H9 (cell line): Measurements from ENCODE around the gene SLC43A1. TPM values are rescaled to one million over a fixed set of nuclear protein-coding genes. Genes with fewer than 3 reads are reported as not detected.

ENCODE experiments used
- DNase-seq: peaks from one replicate; pipeline ENCODE4 v3.0.0-alpha.2; 2017
- H2AFZ ChIP-seq: one replicate; pipeline ENCODE4 v1.6.1; 2013; ENCODE audit warnings: mild to moderate bottlenecking, low read length, control low read depth, moderate library complexity
- H2AK5ac ChIP-seq: 2 replicates; pipeline ENCODE4 v1.6.1; 2013; ENCODE audit warnings: low read length, control low read depth, mixed read lengths; ENCODE audit not compliant: insufficient read length
- H2BK120ac ChIP-seq: one replicate; pipeline ENCODE4 v1.6.1; 2013; ENCODE audit warnings: low read depth, mild to moderate bottlenecking, low read length, control low read depth, inconsistent platforms; ENCODE audit not compliant: poor library complexity, severe bottlenecking
- H2BK12ac ChIP-seq: 2 replicates; pipeline ENCODE4 v1.6.1; 2013; ENCODE audit warnings: low read length, control low read depth, mixed read lengths, low read depth; ENCODE audit not compliant: insufficient read length
- H2BK15ac ChIP-seq: 2 replicates; pipeline ENCODE4 v1.6.1; 2013; ENCODE audit warnings: low read depth, low read length, control low read depth
- H2BK20ac ChIP-seq: one replicate; pipeline ENCODE4 v1.6.1; 2013; ENCODE audit warnings: low read depth, mild to moderate bottlenecking, low read length, control low read depth, inconsistent platforms; ENCODE audit not compliant: poor library complexity, severe bottlenecking
- H2BK5ac ChIP-seq: 2 replicates; pipeline ENCODE4 v1.6.1; 2013; ENCODE audit warnings: low read length, control low read depth, mixed read lengths; ENCODE audit not compliant: insufficient read length
- H3K14ac ChIP-seq: 2 replicates; pipeline ENCODE4 v1.6.1; 2013; ENCODE audit warnings: low read length, control low read depth; ENCODE audit not compliant: insufficient read depth
- H3K18ac ChIP-seq: 2 replicates; pipeline ENCODE4 v1.6.1; 2013; ENCODE audit warnings: low read depth, mild to moderate bottlenecking, mixed read lengths, low read length, control low read depth; ENCODE audit not compliant: insufficient read length
- H3K23ac ChIP-seq: 2 replicates; pipeline ENCODE4 v1.6.1; 2013; ENCODE audit warnings: low read length, control low read depth, mixed read lengths, low read depth; ENCODE audit not compliant: insufficient read length
- H3K23me2 ChIP-seq: 2 replicates; pipeline ENCODE4 v1.6.1; 2013; ENCODE audit warnings: low read depth, mild to moderate bottlenecking, mixed read lengths, low read length, control low read depth; ENCODE audit not compliant: insufficient read length, poor library complexity, severe bottlenecking
- H3K27ac ChIP-seq: 2 replicates; pipeline ENCODE4 v1.5.1; 2013; ENCODE audit warnings: low read length, control low read depth, mixed read lengths, low read depth; ENCODE audit not compliant: insufficient read length
- H3K27me3 ChIP-seq: 2 replicates; pipeline ENCODE4 v1.6.1; 2013; ENCODE audit warnings: low read length, control low read depth, inconsistent platforms; ENCODE audit not compliant: insufficient read depth
- H3K4ac ChIP-seq: 2 replicates; pipeline ENCODE4 v1.6.1; 2013; ENCODE audit warnings: low read depth, mild to moderate bottlenecking, control low read depth, inconsistent platforms, low read length, moderate library complexity
- H3K4me1 ChIP-seq: 2 replicates; pipeline ENCODE4 v1.6.1; 2013; ENCODE audit warnings: low read length, control low read depth, inconsistent platforms; ENCODE audit not compliant: insufficient read depth
- H3K4me2 ChIP-seq: 2 replicates; pipeline ENCODE4 v1.6.1; 2013; ENCODE audit warnings: low read length, control low read depth, mixed read lengths; ENCODE audit not compliant: insufficient read length, insufficient read depth
- H3K56ac ChIP-seq: 2 replicates; pipeline ENCODE4 v1.6.1; 2013; ENCODE audit warnings: low read depth, mild to moderate bottlenecking, mixed read lengths, low read length, control low read depth; ENCODE audit not compliant: insufficient read length
- H3K79me1 ChIP-seq: 2 replicates; pipeline ENCODE4 v1.6.1; 2013; ENCODE audit warnings: low read depth, mild to moderate bottlenecking, moderate library complexity, low read length, control low read depth, inconsistent platforms; ENCODE audit not compliant: insufficient read depth, poor library complexity, severe bottlenecking
- H3K79me2 ChIP-seq: 2 replicates; pipeline ENCODE4 v1.6.1; 2013; ENCODE audit warnings: low read length, control low read depth, inconsistent platforms; ENCODE audit not compliant: insufficient read depth
- H3K9ac ChIP-seq: 2 replicates; pipeline ENCODE4 v1.6.1; 2013; ENCODE audit warnings: low read length, control low read depth, mixed read lengths; ENCODE audit not compliant: insufficient read length; ENCODE audit errors: extremely low read depth
- H3K9me3 ChIP-seq: one replicate; pipeline ENCODE4 v1.6.1; 2013; ENCODE audit warnings: low read depth, low read length, inconsistent platforms; ENCODE audit not compliant: control insufficient read depth
- H3T11ph ChIP-seq: one replicate; pipeline ENCODE4 v1.6.1; 2013; ENCODE audit warnings: mild to moderate bottlenecking, low read length, control low read depth, inconsistent platforms
- H4K20me1 ChIP-seq: one replicate; pipeline ENCODE4 v1.6.1; 2013; ENCODE audit not compliant: control insufficient read depth, insufficient read length, insufficient read depth
- H4K5ac ChIP-seq: 2 replicates; pipeline ENCODE4 v1.6.1; 2013; ENCODE audit warnings: low read depth, mild to moderate bottlenecking, mixed read lengths, low read length, control low read depth; ENCODE audit not compliant: insufficient read length
- H4K8ac ChIP-seq: replicated peaks from 2 replicates; pipeline ENCODE4 v1.6.1; 2013; ENCODE audit warnings: low read length, control low read depth, mixed read lengths, low read depth; ENCODE audit not compliant: insufficient read length
- H4K91ac ChIP-seq: 2 replicates; pipeline ENCODE4 v1.6.1; 2013; ENCODE audit warnings: low read depth, mild to moderate bottlenecking, moderate library complexity, mixed read lengths, low read length, control low read depth; ENCODE audit not compliant: insufficient read length
- H3K27ac Mint-ChIP-seq, 3 experiments: 2 replicates in 2 of 3; 3 replicates in 1 of 3; pipeline ENCODE4 v1.8.0; 2020 to 2021; ENCODE audit warnings: mixed read lengths in 3 of 3, mild to moderate bottlenecking in 1 of 3, moderate library complexity in 1 of 3
- H3K27me3 Mint-ChIP-seq: 2 replicates; pipeline ENCODE4 v1.8.0; 2021; ENCODE audit warnings: low read depth, mild to moderate bottlenecking, moderate library complexity, mixed read lengths
- H3K36me3 Mint-ChIP-seq, 3 experiments: 2 replicates in 2 of 3; 3 replicates in 1 of 3; pipeline ENCODE4 v1.8.0; 2020 to 2021; ENCODE audit warnings: low read depth in 3 of 3, mixed read lengths in 3 of 3; ENCODE audit not compliant: insufficient read depth in 1 of 3
- H3K4me1 Mint-ChIP-seq, 2 experiments: 2 replicates each; pipeline ENCODE4 v1.8.0; 2020; ENCODE audit warnings: mixed read lengths in 2 of 2
- H3K4me3 Mint-ChIP-seq, 2 experiments: 2 replicates in 1 of 2; 3 replicates in 1 of 2; pipeline ENCODE4 v1.8.0; 2020 to 2021; ENCODE audit warnings: mild to moderate bottlenecking in 2 of 2, mixed read lengths in 2 of 2, moderate library complexity in 1 of 2
- H3K9me3 Mint-ChIP-seq, 2 experiments: 2 replicates in 1 of 2; 3 replicates in 1 of 2; pipeline ENCODE4 v1.8.0; 2020; ENCODE audit warnings: mild to moderate bottlenecking in 2 of 2, mixed read lengths in 2 of 2, moderate library complexity in 1 of 2
- CTCF ChIP-seq: fragments of 200-600 bp; sonication (generic); conservative IDR thresholded peaks from 3 replicates; pipeline ENCODE4 v1.8.0; 2021; ENCODE audit warnings: antibody characterized with exemption, mild to moderate bottlenecking
- WGBS: extraction: QIAGEN DNeasy Blood & Tissue Kit; methylation state at CpG from one replicate; pipeline ENCODE4 v1.1.7; 2013; ENCODE audit warnings: missing lambda C conversion rate, low lambda C conversion rate, mixed read lengths; ENCODE audit not compliant: insufficient read length; ENCODE audit errors: extremely low coverage; 5-methylcytosine and 5-hydroxymethylcytosine counted together
- total RNA-seq: library from RNA; stranded (reverse); gene quantifications from 2 replicates; pipeline ENCODE4 v1.2.1, GENCODE V29; 2021

The SLC43A1 gene
- total RNA-seq, 1 experiment from 2014 or later, result 17.0 TPM

- H3K27me3 ChIP-seq, result peaks cover 6% of the 10 kb centered on the region; the same call in 1 of the 2 replicates
- H3T11ph ChIP-seq, result no peak overlapping the region
- H3K9me3 Mint-ChIP-seq, result no peaks in the 10 kb centered on the region; a peak in 1 of 5 replicates
- no peak for DNase-seq
- no peak overlapping the region for H3K9ac ChIP-seq
- peaks cover 7 to 17% (median 8%) of the 10 kb centered on the region in 3 experiments; a peak in 5 of 7 replicates for H3K36me3 Mint-ChIP-seq
- H3K9me3 ChIP-seq, result no peaks in the 10 kb centered on the region
- H3K18ac ChIP-seq, result no peak overlapping the region
- H3K4me3 Mint-ChIP-seq, result peak overlapping the region in 1 of 2 experiments; percentile 26; a peak in 1 of 5 replicates
- no peak overlapping the region for H2BK15ac ChIP-seq
- H4K91ac ChIP-seq, result no peak overlapping the region
- peaks cover 21 to 42% of the 10 kb centered on the region in 2 experiments for H3K4me1 Mint-ChIP-seq
- no peak overlapping the region for H2BK5ac ChIP-seq
- no peak overlapping the region for H3K23ac ChIP-seq
- H3K14ac ChIP-seq, result no peak overlapping the region; the same call in 1 of the 2 replicates
- peaks cover 6% of the 10 kb centered on the region for H3K23me2 ChIP-seq
- no peak overlapping the region for H2BK12ac ChIP-seq
- H2BK120ac ChIP-seq, result no peak overlapping the region
- WGBS, result no CpG with 5 or more reads among the region's 9 CpGs
- no peak overlapping the region for H3K56ac ChIP-seq
- no peak overlapping the region for H3K4ac ChIP-seq
- H2AFZ ChIP-seq, result no peak overlapping the region
- H3K79me1 ChIP-seq, result no peaks in the 10 kb centered on the region
- H3K79me2 ChIP-seq, result no peaks in the 10 kb centered on the region
- no peak overlapping the region for H3K27ac ChIP-seq
- TF ChIP-seq CTCF, result no peak
- H3K4me1 ChIP-seq, result peaks cover 2% of the 10 kb centered on the region; the same call in 1 of the 2 replicates
- H2BK20ac ChIP-seq, result no peak overlapping the region
- H4K8ac ChIP-seq, result no peak overlapping the region
- no peak overlapping the region for H4K5ac ChIP-seq
- H4K20me1 ChIP-seq, result no peaks in the 10 kb centered on the region
- H3K27ac Mint-ChIP-seq, result peak overlapping the region in 1 of 3 experiments; percentile 69; a peak in 1 of 7 replicates
- H3K27me3 Mint-ChIP-seq, result peaks cover 56% of the 10 kb centered on the region
- no peak overlapping the region for H3K4me2 ChIP-seq
- H2AK5ac ChIP-seq, result no peak overlapping the region
Observed at GRCh38 chr11:57474017-57474802, 41.3 kb downstream of the SLC43A1 start.
